ENCODE data around the gene ASCC1. TPM values are rescaled to one million over a fixed set of nuclear protein-coding genes. Genes with fewer than 3 reads are reported as not detected.

ASCC1 gene
- total and polyA plus RNA-seq, 2 of the 13 experiments (the other 11 are each of a cell fraction or from before 2014, with no cell fraction given): 21.6 to 30.1 TPM

DNA sequence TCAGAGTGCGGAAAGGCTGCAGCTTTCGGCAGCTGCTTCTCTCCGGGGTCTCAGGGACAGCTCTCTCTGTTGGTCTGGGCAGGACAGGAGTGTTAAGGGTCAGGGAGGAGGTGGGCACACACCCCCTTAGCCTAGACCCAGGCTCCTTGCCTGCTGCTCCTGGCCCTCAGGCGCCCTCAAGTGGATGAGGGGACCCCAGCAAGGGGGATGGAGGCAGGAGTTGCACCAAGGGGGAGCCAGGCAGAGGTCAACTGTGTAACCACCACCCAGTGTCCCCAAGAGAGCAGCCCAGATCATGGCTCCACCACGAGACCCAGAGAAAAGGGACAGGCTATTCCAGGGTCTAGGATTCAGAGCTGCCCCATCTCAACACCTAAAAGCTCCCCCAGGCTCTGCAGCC lies 154.6 kb downstream of the ASCC1 start (continued):
- TF ChIP-seq EED (CRISPR knock-in tag; IDR thresholded peaks at IDR 0.05): no peak
- no peak for TF ChIP-seq KLF12 (CRISPR knock-in tag; IDR thresholded peaks at IDR 0.05; ENCODE audit: borderline replicate concordance)
- no peak for TF ChIP-seq ZNF296 (CRISPR knock-in tag; conservative IDR thresholded peaks at IDR 0.05)
- TF ChIP-seq TBX2 (CRISPR knock-in tag; IDR thresholded peaks at IDR 0.05; ENCODE audit: borderline replicate concordance): 0 out of 2 replicates have a peak, but pooled peaks have one; percentile 35
- TF ChIP-seq STAG1 (CRISPR knock-in tag; IDR thresholded peaks at IDR 0.05): peak; percentile 74
- TF ChIP-seq MIER2 (CRISPR knock-in tag; IDR thresholded peaks at IDR 0.05): no peak
- no peak for TF ChIP-seq ZNF17 (CRISPR knock-in tag; IDR thresholded peaks at IDR 0.05)
- TF ChIP-seq MBD4 (IDR thresholded peaks at IDR 0.05; ENCODE audit: borderline replicate concordance, low read length): no peak
- no peak for TF ChIP-seq RBAK (CRISPR knock-in tag; IDR thresholded peaks at IDR 0.05)
- TF ChIP-seq ZNF24 (IDR thresholded peaks at IDR 0.05): no peak
- TF ChIP-seq MZF1 (CRISPR knock-in tag; IDR thresholded peaks at IDR 0.05; ENCODE audit: borderline replicate concordance): 0 out of 2 replicates have a peak, but pooled peaks have one; percentile 24
- no peak for TF ChIP-seq BRD4 (CRISPR knock-in tag; IDR thresholded peaks at IDR 0.05)
- no peak for TF ChIP-seq DR1 (CRISPR knock-in tag; IDR thresholded peaks at IDR 0.05)
- no peak for TF ChIP-seq TAF15 (IDR thresholded peaks at IDR 0.05; ENCODE audit: low read depth, low read length, poor library complexity, severe bottlenecking)
- TF ChIP-seq POGZ (CRISPR knock-in tag; IDR thresholded peaks at IDR 0.05): no peak
- no peak for TF ChIP-seq JUND (CRISPR knock-in tag; IDR thresholded peaks at IDR 0.05)
- TF ChIP-seq, protein P1, sequence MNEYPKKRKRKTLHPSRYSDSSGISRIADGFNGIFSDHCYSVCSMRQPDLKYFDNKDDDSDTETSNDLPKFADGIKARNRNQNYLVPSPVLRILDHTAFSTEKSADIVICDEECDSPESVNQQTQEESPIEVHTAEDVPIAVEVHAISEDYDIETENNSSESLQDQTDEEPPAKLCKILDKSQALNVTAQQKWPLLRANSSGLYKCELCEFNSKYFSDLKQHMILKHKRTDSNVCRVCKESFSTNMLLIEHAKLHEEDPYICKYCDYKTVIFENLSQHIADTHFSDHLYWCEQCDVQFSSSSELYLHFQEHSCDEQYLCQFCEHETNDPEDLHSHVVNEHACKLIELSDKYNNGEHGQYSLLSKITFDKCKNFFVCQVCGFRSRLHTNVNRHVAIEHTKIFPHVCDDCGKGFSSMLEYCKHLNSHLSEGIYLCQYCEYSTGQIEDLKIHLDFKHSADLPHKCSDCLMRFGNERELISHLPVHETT (CRISPR knock-in tag; conservative IDR thresholded peaks at IDR 0.05): no peak
- no peak for TF ChIP-seq SIX1 (CRISPR knock-in tag; IDR thresholded peaks at IDR 0.05; ENCODE audit: borderline replicate concordance)
- no peak for TF ChIP-seq RCOR2 (CRISPR knock-in tag; IDR thresholded peaks at IDR 0.05)
- no peak for TF ChIP-seq FOXA1 (IDR thresholded peaks at IDR 0.05)
- TF ChIP-seq FOXA1 (CRISPR knock-in tag; IDR thresholded peaks at IDR 0.05): no peak
- TF ChIP-seq, protein P2, sequence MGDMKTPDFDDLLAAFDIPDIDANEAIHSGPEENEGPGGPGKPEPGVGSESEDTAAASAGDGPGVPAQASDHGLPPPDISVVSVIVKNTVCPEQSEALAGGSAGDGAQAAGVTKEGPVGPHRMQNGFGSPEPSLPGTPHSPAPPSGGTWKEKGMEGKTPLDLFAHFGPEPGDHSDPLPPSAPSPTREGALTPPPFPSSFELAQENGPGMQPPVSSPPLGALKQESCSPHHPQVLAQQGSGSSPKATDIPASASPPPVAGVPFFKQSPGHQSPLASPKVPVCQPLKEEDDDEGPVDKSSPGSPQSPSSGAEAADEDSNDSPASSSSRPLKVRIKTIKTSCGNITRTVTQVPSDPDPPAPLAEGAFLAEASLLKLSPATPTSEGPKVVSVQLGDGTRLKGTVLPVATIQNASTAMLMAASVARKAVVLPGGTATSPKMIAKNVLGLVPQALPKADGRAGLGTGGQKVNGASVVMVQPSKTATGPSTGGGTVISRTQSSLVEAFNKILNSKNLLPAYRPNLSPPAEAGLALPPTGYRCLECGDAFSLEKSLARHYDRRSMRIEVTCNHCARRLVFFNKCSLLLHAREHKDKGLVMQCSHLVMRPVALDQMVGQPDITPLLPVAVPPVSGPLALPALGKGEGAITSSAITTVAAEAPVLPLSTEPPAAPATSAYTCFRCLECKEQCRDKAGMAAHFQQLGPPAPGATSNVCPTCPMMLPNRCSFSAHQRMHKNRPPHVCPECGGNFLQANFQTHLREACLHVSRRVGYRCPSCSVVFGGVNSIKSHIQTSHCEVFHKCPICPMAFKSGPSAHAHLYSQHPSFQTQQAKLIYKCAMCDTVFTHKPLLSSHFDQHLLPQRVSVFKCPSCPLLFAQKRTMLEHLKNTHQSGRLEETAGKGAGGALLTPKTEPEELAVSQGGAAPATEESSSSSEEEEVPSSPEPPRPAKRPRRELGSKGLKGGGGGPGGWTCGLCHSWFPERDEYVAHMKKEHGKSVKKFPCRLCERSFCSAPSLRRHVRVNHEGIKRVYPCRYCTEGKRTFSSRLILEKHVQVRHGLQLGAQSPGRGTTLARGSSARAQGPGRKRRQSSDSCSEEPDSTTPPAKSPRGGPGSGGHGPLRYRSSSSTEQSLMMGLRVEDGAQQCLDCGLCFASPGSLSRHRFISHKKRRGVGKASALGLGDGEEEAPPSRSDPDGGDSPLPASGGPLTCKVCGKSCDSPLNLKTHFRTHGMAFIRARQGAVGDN (CRISPR knock-in tag; IDR thresholded peaks at IDR 0.05): peak; percentile 48; the same call in 1 of the 2 replicates
- no peak for TF ChIP-seq ZNF777 (CRISPR knock-in tag; IDR thresholded peaks at IDR 0.05)

Data from HepG2 (cell line).